HCT116 (cell line): ENCODE data around the gene BTNL9. TPM values are rescaled to one million over a fixed set of nuclear protein-coding genes. Genes with fewer than 3 reads are reported as not detected.

Source experiments
- ATAC-seq: fragments of 200-7000 bp; cut with Tn5 transposase; 2 replicates; pipeline ENCODE4 v1.9.1; 2020; ENCODE audit warnings: mild to moderate bottlenecking, moderate library complexity
- BruUV-seq: library from RNA; stranded (reverse); fragments of 400-500 nt; replicated peaks from 2 replicates; lab custom pipeline; 2021; lab: Mats Ljungman, UMichigan
- CTCF ChIA-PET: fragments of 300-600 bp; sonication (Branson Sonifier 250); formaldehyde crosslinking; loops from one replicate; lab custom pipeline; 2021; ENCODE audit warnings: antibody characterized with exemption; lab: Charles Lee
- POLR2A ChIA-PET: fragments of 300-600, 350-600 bp; sonication (Branson Sonifier 250); formaldehyde crosslinking; loops from one replicate; lab custom pipeline; 2021; ENCODE audit warnings: antibody characterized with exemption; lab: Charles Lee
- RAD21 ChIA-PET, 2 experiments: fragments of 300-600 bp; sonication (Branson Sonifier 250); formaldehyde crosslinking; loops; one replicate each; lab custom pipeline; 2023; ENCODE audit warnings: low total read pairs in 2 of 2; ENCODE audit not compliant: uncharacterized antibody in 2 of 2, unreplicated experiment in 2 of 2, low non-redundant PET in 1 of 2; lab: Charles Lee
- DNase-seq: peaks from one replicate; pipeline ENCODE4 v3.0.0-alpha.2; 2010; ENCODE audit warnings: low read depth, low spot score
- H2AFZ ChIP-seq: fragments of 200-600 bp; shearing (Covaris generic), sonication (generic); 2 replicates; pipeline ENCODE4 v1.6.1; 2017; ENCODE audit warnings: low read depth, mixed run types, mixed read lengths, antibody characterized with exemption, low read length; ENCODE audit not compliant: poor library complexity, severe bottlenecking
- H3K27ac ChIP-seq: 2 replicates; pipeline ENCODE4 v1.5.1; 2012; ENCODE audit warnings: low read depth, low read length
- H3K27me3 ChIP-seq: fragments of 200-600 bp; sonication (generic); 2 replicates; pipeline ENCODE4 v1.6.1; 2016; ENCODE audit warnings: mixed run types, low read length, mixed read lengths; ENCODE audit not compliant: insufficient read depth
- H3K36me3 ChIP-seq, 2 experiments: fragments of 200-500 bp in 1 of 2; fragments of 200-600 bp in 1 of 2; sonication (Bioruptor generic) in 1 of 2; sonication (generic) in 1 of 2; 2 replicates each; pipeline versions ENCODE4 v1.5.1 to v1.6.1; 2014 to 2016; ENCODE audit warnings: low read length in 2 of 2, inconsistent platforms in 1 of 2, mixed read lengths in 1 of 2, mixed run types in 1 of 2; ENCODE audit not compliant: insufficient read depth in 2 of 2, control insufficient read depth in 1 of 2
- H3K4me1 ChIP-seq, 2 experiments: fragments of 200-600 bp in 1 of 2; sonication (generic) in 1 of 2; 2 replicates each; pipeline versions ENCODE4 v1.5.1 to v1.6.1; 2012 to 2017; ENCODE audit warnings: low read length in 2 of 2, inconsistent platforms in 1 of 2, mild to moderate bottlenecking in 1 of 2, mixed read lengths in 1 of 2, mixed run types in 1 of 2, moderate library complexity in 1 of 2; ENCODE audit not compliant: insufficient read depth in 2 of 2, control insufficient read depth in 1 of 2
- H3K4me2 ChIP-seq: fragments of 200-600 bp; sonication (generic); 2 replicates; pipeline ENCODE4 v1.6.1; 2017; ENCODE audit warnings: mixed run types, low read length, mixed read lengths
- H3K4me3 ChIP-seq, 2 experiments: fragments of 200-600 bp in 1 of 2; sonication (generic) in 1 of 2; replicated peaks in 1 of 2; 2 replicates each; pipeline ENCODE4 v1.5.1; 2011 to 2016; ENCODE audit warnings: low read length in 2 of 2, control low read depth in 1 of 2, low read depth in 1 of 2, mild to moderate bottlenecking in 1 of 2, mixed read lengths in 1 of 2, mixed run types in 1 of 2
- H3K79me2 ChIP-seq: fragments of 200-600 bp; sonication (generic); 2 replicates; pipeline ENCODE4 v1.6.1; 2017; ENCODE audit warnings: mild to moderate bottlenecking, mixed run types, low read length, moderate library complexity, mixed read lengths; ENCODE audit not compliant: insufficient read depth
- H3K9ac ChIP-seq: fragments of 200-600 bp; sonication (generic); 2 replicates; pipeline ENCODE4 v1.6.1; 2016; ENCODE audit warnings: low read length, mixed read lengths
- H3K9me2 ChIP-seq: fragments of 200-600 bp; sonication (generic), shearing (Covaris generic); 2 replicates; pipeline ENCODE4 v1.6.1; 2017; ENCODE audit warnings: mixed run types, mild to moderate bottlenecking, moderate library complexity; ENCODE audit not compliant: insufficient read depth
- H3K9me3 ChIP-seq, 2 experiments: fragments of 200-500 bp in 1 of 2; fragments of 200-600 bp in 1 of 2; sonication (Bioruptor generic) in 1 of 2; sonication (generic) in 1 of 2; 2 replicates each; pipeline ENCODE4 v1.6.1; 2014 to 2017; ENCODE audit warnings: low read length in 2 of 2, mixed read lengths in 2 of 2, inconsistent platforms in 1 of 2, low read depth in 1 of 2, mild to moderate bottlenecking in 1 of 2, mixed run types in 1 of 2, moderate library complexity in 1 of 2; ENCODE audit not compliant: control insufficient read depth in 1 of 2, insufficient read depth in 1 of 2
- H4K20me1 ChIP-seq: fragments of 200-600 bp; sonication (generic), shearing (Covaris generic); 2 replicates; pipeline ENCODE4 v1.6.1; 2017; ENCODE audit warnings: mixed run types, mild to moderate bottlenecking, moderate library complexity; ENCODE audit not compliant: insufficient read depth
- ATF3 ChIP-seq: IDR thresholded peaks from 2 replicates; pipeline ENCODE4 v1.6.1; 2012
- CBX3 ChIP-seq: IDR thresholded peaks from 2 replicates; pipeline ENCODE4 v1.6.1; 2012; ENCODE audit warnings: low read depth
- CEBPB ChIP-seq: IDR thresholded peaks from 2 replicates; pipeline ENCODE4 v1.6.1; 2012; ENCODE audit warnings: low read depth
- ELF1 ChIP-seq: IDR thresholded peaks from 2 replicates; pipeline ENCODE4 v1.6.1; 2012; ENCODE audit warnings: low read depth, borderline replicate concordance
- EZH2 ChIP-seq: fragments of 200-600 bp; sonication (generic); IDR thresholded peaks from 2 replicates; pipeline ENCODE4 v1.6.1; 2017; ENCODE audit warnings: antibody characterized with exemption, mixed run types
- EZH2phosphoT487 ChIP-seq: fragments of 200-600 bp; IDR thresholded peaks from 2 replicates; pipeline ENCODE4 v1.6.1; 2018; ENCODE audit warnings: antibody characterized with exemption, borderline replicate concordance
- FOSL1 ChIP-seq: IDR thresholded peaks from 2 replicates; pipeline ENCODE4 v1.6.1; 2012; ENCODE audit warnings: low read depth
- POLR2A ChIP-seq: IDR thresholded peaks from 2 replicates; pipeline ENCODE4 v1.7.0; 2011; ENCODE audit warnings: borderline replicate concordance; ENCODE audit not compliant: insufficient read depth, insufficient read length; ENCODE audit errors: extremely low read depth
- POLR2AphosphoS5 ChIP-seq: IDR thresholded peaks from 2 replicates; pipeline ENCODE4 v1.6.1; 2011; ENCODE audit warnings: mild to moderate bottlenecking, low read depth, low read length, moderate library complexity
- SIN3A ChIP-seq: IDR thresholded peaks from 2 replicates; pipeline ENCODE4 v1.6.1; 2012; ENCODE audit warnings: low read depth
- SP1 ChIP-seq: IDR thresholded peaks from 2 replicates; pipeline ENCODE4 v1.6.1; 2012; ENCODE audit warnings: low read depth
- SRF ChIP-seq: IDR thresholded peaks from 2 replicates; pipeline ENCODE4 v1.6.1; 2012; ENCODE audit warnings: low read depth
- YY1 ChIP-seq: IDR thresholded peaks from 2 replicates; pipeline ENCODE4 v1.6.1; 2011; ENCODE audit warnings: low read length, low read depth, moderate library complexity, mild to moderate bottlenecking; ENCODE audit not compliant: insufficient replicate concordance; ENCODE audit errors: extremely low read depth
- ZFX ChIP-seq: fragments of 450-650 bp; IDR thresholded peaks from 2 replicates; pipeline ENCODE4 v1.6.1; 2017
- ZNF274 ChIP-seq: fragments of 200-500 bp; sonication (Bioruptor generic); IDR thresholded peaks from 2 replicates; pipeline ENCODE4 v1.6.1; 2014; ENCODE audit warnings: mild to moderate bottlenecking, low read depth, low read length, inconsistent platforms
- intact Hi-C: fragments of 100-400 bp; cut with micrococcal nuclease; formaldehyde crosslinking; loops from 2 replicates; pipeline ENCODE4 v1.10.0; 2022
- total RNA-seq: library from RNA; stranded (reverse); gene quantifications from one replicate; pipeline ENCODE4 v1.2.1, GENCODE V29; 2021; ENCODE audit not compliant: unreplicated experiment
- TF ChIP-seq, protein P1 (sequence below): IDR thresholded peaks from 2 replicates; pipeline ENCODE4 v1.6.1; 2012
- TF ChIP-seq, protein P2 (sequence below): IDR thresholded peaks from 2 replicates; pipeline ENCODE4 v1.6.1; 2011; ENCODE audit warnings: mild to moderate bottlenecking, low read length, moderate library complexity; ENCODE audit not compliant: insufficient replicate concordance; ENCODE audit errors: extremely low read depth
- TF ChIP-seq, protein P3 (sequence below), 3 experiments: fragments of 200-600 bp in 1 of 3; sonication (generic) in 1 of 3; IDR thresholded peaks in 2 of 3; conservative IDR thresholded peaks in 1 of 3; 2 replicates each; pipeline ENCODE4 v1.5.1; 2012 to 2017; ENCODE audit warnings: low read depth in 2 of 3, low read length in 2 of 3, antibody characterized with exemption in 1 of 3, borderline replicate concordance in 1 of 3, control low read depth in 1 of 3, mild to moderate bottlenecking in 1 of 3, mixed read lengths in 1 of 3, mixed run types in 1 of 3, moderate library complexity in 1 of 3; ENCODE audit not compliant: insufficient read depth in 1 of 3

Gene BTNL9
- total RNA-seq, 1 experiment from 2014 or later, result 11.7 TPM

DNA sequence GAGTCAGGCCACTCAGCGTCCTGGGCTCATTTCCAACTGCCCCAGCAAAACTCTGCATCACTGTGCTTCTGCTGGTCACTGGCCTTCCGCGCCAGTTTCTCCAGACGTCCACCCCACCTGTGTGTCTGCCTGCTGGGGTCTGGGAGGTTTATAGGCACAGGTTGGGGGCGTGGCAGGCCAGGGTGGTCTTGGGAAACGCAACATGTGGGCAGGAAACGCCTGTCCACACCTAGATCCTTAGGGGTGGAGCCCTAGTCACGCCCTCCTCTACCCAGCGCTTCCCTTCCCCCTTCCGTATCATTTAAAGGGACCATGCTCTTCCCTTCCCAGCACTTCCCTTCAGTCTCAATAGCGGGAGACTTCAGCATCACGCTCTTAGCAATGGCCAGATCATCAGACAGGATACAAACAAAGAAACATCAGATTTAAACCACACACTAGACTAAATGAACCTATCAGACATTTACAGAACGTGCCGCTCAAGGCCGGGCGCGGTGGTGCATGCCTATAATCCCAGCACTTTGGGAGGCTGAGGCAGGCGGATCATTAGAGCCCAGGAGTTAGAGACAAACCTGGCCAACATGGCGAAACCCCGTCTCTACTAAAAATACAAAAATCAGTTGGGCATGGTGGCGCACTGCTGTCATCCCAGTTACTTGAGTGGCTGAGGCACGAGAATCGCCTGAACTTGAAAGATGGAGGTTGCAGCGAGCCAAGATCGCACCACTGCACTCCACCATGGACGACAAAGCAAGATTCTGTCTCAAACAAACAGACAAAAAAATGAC lies 11.8 kb upstream of the BTNL9 start (continued):
- TF ChIP-seq, protein P1, sequence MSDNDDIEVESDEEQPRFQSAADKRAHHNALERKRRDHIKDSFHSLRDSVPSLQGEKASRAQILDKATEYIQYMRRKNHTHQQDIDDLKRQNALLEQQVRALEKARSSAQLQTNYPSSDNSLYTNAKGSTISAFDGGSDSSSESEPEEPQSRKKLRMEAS, result peak; percentile 93
- TF ChIP-seq CEBPB (no peak), FOSL1 (no peak), SIN3A (peak; percentile 92)
- TF ChIP-seq, all 23 proteins: peak for 7

DNA sequence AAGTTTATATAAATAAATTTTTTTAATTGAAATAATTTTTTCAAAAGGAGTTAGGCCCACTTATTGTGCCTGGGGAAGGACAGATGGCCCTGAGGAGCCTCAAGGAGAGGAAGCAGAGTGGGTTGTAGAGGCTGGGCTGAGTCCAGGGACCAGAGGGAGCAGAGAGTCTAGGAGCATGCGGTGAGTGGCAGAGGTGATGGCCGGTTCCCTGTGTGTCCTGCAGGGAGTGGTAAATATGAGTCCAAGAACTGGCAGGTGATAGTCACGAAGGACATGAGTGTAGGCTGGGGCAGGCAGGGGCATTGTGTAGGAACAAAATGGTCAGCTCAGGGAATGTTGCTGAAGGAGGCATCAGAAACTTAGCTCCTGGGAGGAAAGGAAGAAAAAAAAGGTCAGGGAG lies 8.3 kb upstream of the BTNL9 start:
- Histone ChIP-seq H3K4me2 (no peak overlapping the region), H3K36me3 (no peaks in the 10 kb centered on the region), H3K9me3 (no peaks in the 10 kb centered on the region), H2AFZ (no peak overlapping the region), H3K27ac (no peak overlapping the region)
- CTCF ChIA-PET, result no interaction called here
- no peak for TF ChIP-seq CEBPB
- TF ChIP-seq SP1, result no peak
- TF ChIP-seq, protein P2, sequence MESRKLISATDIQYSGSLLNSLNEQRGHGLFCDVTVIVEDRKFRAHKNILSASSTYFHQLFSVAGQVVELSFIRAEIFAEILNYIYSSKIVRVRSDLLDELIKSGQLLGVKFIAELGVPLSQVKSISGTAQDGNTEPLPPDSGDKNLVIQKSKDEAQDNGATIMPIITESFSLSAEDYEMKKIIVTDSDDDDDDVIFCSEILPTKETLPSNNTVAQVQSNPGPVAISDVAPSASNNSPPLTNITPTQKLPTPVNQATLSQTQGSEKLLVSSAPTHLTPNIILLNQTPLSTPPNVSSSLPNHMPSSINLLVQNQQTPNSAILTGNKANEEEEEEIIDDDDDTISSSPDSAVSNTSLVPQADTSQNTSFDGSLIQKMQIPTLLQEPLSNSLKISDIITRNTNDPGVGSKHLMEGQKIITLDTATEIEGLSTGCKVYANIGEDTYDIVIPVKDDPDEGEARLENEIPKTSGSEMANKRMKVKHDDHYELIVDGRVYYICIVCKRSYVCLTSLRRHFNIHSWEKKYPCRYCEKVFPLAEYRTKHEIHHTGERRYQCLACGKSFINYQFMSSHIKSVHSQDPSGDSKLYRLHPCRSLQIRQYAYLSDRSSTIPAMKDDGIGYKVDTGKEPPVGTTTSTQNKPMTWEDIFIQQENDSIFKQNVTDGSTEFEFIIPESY, result no peak
- TF ChIP-seq POLR2A, result no peak
- no peak for TF ChIP-seq EZH2
- TF ChIP-seq ATF3, result no peak
- TF ChIP-seq SRF, result no peak
- TF ChIP-seq, protein P3, sequence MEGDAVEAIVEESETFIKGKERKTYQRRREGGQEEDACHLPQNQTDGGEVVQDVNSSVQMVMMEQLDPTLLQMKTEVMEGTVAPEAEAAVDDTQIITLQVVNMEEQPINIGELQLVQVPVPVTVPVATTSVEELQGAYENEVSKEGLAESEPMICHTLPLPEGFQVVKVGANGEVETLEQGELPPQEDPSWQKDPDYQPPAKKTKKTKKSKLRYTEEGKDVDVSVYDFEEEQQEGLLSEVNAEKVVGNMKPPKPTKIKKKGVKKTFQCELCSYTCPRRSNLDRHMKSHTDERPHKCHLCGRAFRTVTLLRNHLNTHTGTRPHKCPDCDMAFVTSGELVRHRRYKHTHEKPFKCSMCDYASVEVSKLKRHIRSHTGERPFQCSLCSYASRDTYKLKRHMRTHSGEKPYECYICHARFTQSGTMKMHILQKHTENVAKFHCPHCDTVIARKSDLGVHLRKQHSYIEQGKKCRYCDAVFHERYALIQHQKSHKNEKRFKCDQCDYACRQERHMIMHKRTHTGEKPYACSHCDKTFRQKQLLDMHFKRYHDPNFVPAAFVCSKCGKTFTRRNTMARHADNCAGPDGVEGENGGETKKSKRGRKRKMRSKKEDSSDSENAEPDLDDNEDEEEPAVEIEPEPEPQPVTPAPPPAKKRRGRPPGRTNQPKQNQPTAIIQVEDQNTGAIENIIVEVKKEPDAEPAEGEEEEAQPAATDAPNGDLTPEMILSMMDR (IDR thresholded peaks at IDR 0.05 in 2 of 3, conservative IDR thresholded peaks at IDR 0.05 in 1 of 3; ENCODE audit: borderline replicate concordance in 1 of 3, insufficient read depth in 1 of 3, low read depth in 2 of 3, low read length in 2 of 3), result no peak
- TF ChIP-seq ZNF274, result no peak
- TF ChIP-seq ZFX, result no peak
- no peak for TF ChIP-seq CBX3
- no peak for TF ChIP-seq YY1
- no peak for TF ChIP-seq EZH2phosphoT487
- TF ChIP-seq POLR2AphosphoS5, result no peak
- TF ChIP-seq, protein P1, result no peak
- TF ChIP-seq SIN3A, result no peak
- no peak for TF ChIP-seq ELF1
- TF ChIP-seq FOSL1, result no peak
- TF ChIP-seq, all 23 proteins: peak for 0
- Histone ChIP-seq H4K20me1 (no peaks in the 10 kb centered on the region), H3K9me2 (0 out of 2 replicates have a peak, but pooled peaks cover 5% of the 10 kb centered on the region), H3K4me3 (no peak overlapping the region), H3K79me2 (no peaks in the 10 kb centered on the region), H3K27me3 (no peaks in the 10 kb centered on the region), H3K4me1 (peaks cover 4 to 21% of the 10 kb centered on the region in 2 experiments; a peak in 3 of 4 replicates), H3K9ac (no peak overlapping the region)
- RAD21 ChIA-PET, result no interaction called here
- intact Hi-C loops, result no loop called here
- no TSS peak for BruUV-seq
- ATAC-seq, result no peak
- POLR2A ChIA-PET, result no interaction called here
- DNase-seq, result no peak
